Motor neuron (in vitro differentiated cells): ENCODE data around the gene CENPW. TPM values are rescaled to one million over a fixed set of nuclear protein-coding genes. Genes with fewer than 3 reads are reported as not detected.

Experiments used
- ATAC-seq, 8 experiments: fragments of 200-7000 bp; cut with Tn5 transposase; replicated peaks in 6 of 8; 2 replicates each; pipeline ENCODE4 v1.8.0; 2021; ENCODE audit warnings: mild to moderate bottlenecking in 8 of 8, moderate library complexity in 8 of 8
- H3K27ac ChIP-seq, 2 donors: fragments of 250-450 bp; sonication (Bioruptor Pico); 2 replicates each; pipeline ENCODE4 v1.9.0; 2021; ENCODE audit warnings: antibody characterized with exemption in 2 of 2, mild to moderate bottlenecking in 2 of 2, moderate library complexity in 1 of 2
- H3K4me1 ChIP-seq, 2 donors: fragments of 250-450 bp; sonication (Bioruptor Pico); replicated peaks in 1 of 2; 2 replicates each; pipeline ENCODE4 v1.6.1; 2021; ENCODE audit warnings: antibody characterized with exemption in 2 of 2, mild to moderate bottlenecking in 2 of 2, moderate library complexity in 1 of 2
- H3K4me3 ChIP-seq, 5 donors: fragments of 250-450 bp; sonication (Bioruptor Pico); 2 replicates each; pipeline ENCODE4 v1.9.0; 2021; ENCODE audit warnings: antibody characterized with exemption in 5 of 5, mild to moderate bottlenecking in 5 of 5, moderate library complexity in 4 of 5
- WGBS, 10 experiments: fragments of 450-650 bp; shearing (Covaris generic); methylation state at CpG; one replicate each; pipeline ENCODE4 v1.0.0; 2022; 5-methylcytosine and 5-hydroxymethylcytosine counted together
- in situ Hi-C, 9 experiments: fragments of 400-800 bp; cut with MboI; loops; one replicate each; pipeline ENCODE4 v1.15.0; 2021; ENCODE audit warnings: low sequenced_read_pairs in 9 of 9, low pct_unique_long_range_greater_than_20kb in 2 of 9; ENCODE audit not compliant: unreplicated experiment in 9 of 9
- total RNA-seq, 8 experiments: library from RNA; unstranded; fragments of 300-600 nt; gene quantifications; 2 replicates each; pipeline versions ENCODE4 v1.2.3 to v1.2.4, GENCODE V29; 2022

Gene CENPW
- total RNA-seq = 10 to 100 TPM in 3 of 8 experiments, 1 to 10 TPM in 5; 2.3 to 31.6 (median 4.4) TPM

DNA sequence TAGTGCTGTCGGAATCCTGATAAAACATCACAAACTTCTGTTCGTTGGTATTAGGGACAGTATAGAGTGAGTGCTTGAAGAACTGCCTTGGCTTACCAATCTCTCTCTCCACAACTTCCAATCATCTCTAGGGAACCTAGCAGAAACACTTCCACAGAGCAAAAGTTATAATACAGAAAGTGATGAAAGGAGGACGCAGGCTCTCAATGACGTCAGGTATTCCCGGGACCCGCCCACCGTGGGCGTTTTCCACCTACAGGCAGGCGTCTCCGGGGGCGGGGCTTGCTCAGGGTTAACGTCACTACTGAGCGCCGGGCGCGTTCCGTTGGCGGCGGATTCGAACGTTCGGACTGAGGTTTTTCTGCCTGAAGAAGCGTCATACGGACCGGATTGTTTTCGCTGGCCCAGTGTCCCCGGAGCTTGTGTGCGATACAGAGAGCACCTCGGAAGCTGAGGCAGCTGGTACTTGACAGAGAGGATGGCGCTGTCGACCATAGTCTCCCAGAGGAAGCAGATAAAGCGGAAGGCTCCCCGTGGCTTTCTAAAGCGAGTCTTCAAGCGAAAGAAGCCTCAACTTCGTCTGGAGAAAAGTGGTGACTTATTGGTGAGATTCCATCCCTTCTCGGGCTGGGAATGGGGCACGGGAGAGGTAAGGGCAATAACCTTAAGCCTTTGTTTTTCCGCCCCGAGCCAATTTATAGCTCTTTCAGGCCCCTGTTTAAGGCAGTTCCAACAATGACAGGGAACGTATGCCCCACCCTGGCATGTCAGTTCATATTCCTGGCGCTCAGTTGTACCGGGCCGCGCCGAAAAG, at the start of gene CENPW:
CENPW (plus strand) TSS at position 320 of the 814 bp plus-strand sequence; CDS start at position 479, 159 bp downstream.
- no peak within 1 kb of the TSS for H3K27ac ChIP-seq

DNA sequence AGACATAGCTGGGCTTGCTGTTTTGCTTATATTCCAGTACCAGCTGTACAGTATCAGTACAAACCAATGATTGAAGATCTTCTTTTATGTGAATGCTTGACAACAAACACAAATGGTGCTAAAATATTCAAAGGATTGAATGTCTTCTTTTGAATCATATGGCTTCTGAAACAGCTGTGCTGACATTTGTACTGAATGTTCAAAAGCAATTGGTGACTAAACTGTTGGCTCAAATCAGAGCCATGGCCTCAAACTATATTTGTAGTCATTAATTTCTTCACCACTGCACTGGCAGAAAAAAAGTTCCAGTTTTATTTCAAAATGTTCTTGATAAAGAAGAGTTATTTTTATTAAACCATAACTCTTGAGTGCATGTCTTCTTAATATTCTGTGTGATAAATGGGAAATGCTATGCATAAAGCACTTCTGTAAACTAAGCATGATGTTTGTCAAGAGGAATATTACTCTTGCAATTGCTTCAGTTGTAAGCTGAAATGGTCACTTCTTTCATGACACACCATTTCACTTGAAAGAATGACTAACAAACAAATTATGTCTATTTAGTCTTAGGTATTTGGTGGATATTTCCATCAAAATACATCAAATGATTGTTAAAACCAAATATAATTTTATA, 45.9 kb upstream of the CENPW start:
- no peak overlapping the region for H3K27ac ChIP-seq
- ATAC-seq = peak in 2 of 8 experiments; percentile 25 to 73
- H3K4me1 ChIP-seq = no peaks in the 10 kb centered on the region
- no peak overlapping the region for H3K4me3 ChIP-seq
- in situ Hi-C loops = no loop called here

More for the DNA sequence above, at the start of gene CENPW:
- in situ Hi-C loops = no loop called here
- peaks cover 0 to 7% of the 10 kb centered on the region in 2 donors for H3K4me1 ChIP-seq
- peak within 1 kb of the TSS; percentile 69 to 89 (median 74) for H3K4me3 ChIP-seq
- WGBS, 10 experiments = 2 to 39% (median 10%) methylated on average over 2 to 36 of the region's 46 CpGs
- ATAC-seq = peak; percentile 88 to 99 (median 97)

DNA sequence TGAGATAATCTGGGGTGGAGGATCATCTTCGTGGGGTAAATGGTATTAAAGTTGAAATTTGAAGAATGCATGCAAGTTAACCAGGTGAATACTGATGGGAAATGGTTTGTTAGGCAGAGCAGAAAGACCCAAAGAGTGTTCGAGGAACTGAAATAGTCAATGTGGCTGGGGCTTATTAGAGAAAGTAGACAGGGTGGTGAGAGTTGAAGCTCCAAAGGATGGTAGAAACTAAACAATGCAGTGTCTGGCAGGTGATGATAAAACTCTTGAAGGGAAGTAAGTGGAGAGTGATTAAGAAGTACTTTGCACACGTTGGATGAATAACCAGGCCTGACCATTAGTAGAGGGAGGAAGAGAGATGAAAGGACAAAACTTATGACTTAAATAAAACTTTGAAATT, 39.8 kb upstream of the CENPW start:
- Histone ChIP-seq H3K4me1 (no peaks in the 10 kb centered on the region), H3K27ac (no peak overlapping the region), H3K4me3 (no peak overlapping the region)
- WGBS, 10 experiments = 44 to 93% (median 62%) methylated on average over 2 to 3 of the region's 3 CpGs
- ATAC-seq = no peak
- in situ Hi-C loops = no loop called here

- ATAC-seq = peak in 2 of 8 experiments; percentile 25 to 37
- no peak overlapping the region for H3K27ac ChIP-seq
- H3K4me3 ChIP-seq = no peak overlapping the region
- in situ Hi-C loops = no loop called here
- no peaks in the 10 kb centered on the region for H3K4me1 ChIP-seq
These were observed 39.2 kb upstream of the CENPW start for GRCh38 chr6:126300735-126301134.

DNA sequence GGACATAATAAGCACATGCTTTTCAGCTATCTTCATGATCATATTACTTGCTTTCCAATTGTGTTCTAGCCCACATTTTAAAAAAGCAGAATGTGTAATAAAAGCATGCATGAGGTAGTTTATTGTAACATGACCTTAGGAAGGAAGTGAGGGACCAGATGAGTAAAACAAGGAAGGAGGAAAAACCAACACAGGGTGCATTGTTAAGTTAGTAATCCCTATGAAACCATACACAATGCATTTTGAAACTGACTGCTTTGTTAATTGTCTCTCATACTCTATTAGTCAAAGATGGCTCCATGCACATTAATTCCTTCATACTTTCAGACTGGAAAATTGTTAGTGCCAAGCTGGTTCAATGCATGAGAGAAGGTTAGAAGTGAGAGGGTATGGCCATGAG, 37.7 kb upstream of the CENPW start:
- in situ Hi-C loops = no loop called here
- ATAC-seq = no peak
- Histone ChIP-seq H3K27ac (no peak overlapping the region), H3K4me3 (no peak overlapping the region), H3K4me1 (no peaks in the 10 kb centered on the region)

- no peaks in the 10 kb centered on the region for H3K4me1 ChIP-seq
- H3K27ac ChIP-seq = no peak overlapping the region
- WGBS, 10 experiments = 0 to 100% (median 46%) methylated on average over 1 to 2 of the region's 2 CpGs; no CpG with 5 or more reads in 2 of the 10 experiments
- in situ Hi-C loops = no loop called here
- ATAC-seq = peak in 3 of 8 experiments; percentile 53 to 88 (median 80)
- H3K4me3 ChIP-seq = no peak overlapping the region
These were observed 32.1 kb upstream of the CENPW start for GRCh38 chr6:126307849-126308248.

- Histone ChIP-seq H3K27ac (no peak overlapping the region), H3K4me1 (no peaks in the 10 kb centered on the region), H3K4me3 (no peak overlapping the region)
- ATAC-seq = peak in 2 of 8 experiments; percentile 52 to 86
- in situ Hi-C loops = no loop called here
- 0 to 100% (median 85%) methylated on average over 1 to 3 of the region's 3 CpGs for WGBS, 10 experiments
These were observed 31.6 kb upstream of the CENPW start for GRCh38 chr6:126308362-126308761.

DNA sequence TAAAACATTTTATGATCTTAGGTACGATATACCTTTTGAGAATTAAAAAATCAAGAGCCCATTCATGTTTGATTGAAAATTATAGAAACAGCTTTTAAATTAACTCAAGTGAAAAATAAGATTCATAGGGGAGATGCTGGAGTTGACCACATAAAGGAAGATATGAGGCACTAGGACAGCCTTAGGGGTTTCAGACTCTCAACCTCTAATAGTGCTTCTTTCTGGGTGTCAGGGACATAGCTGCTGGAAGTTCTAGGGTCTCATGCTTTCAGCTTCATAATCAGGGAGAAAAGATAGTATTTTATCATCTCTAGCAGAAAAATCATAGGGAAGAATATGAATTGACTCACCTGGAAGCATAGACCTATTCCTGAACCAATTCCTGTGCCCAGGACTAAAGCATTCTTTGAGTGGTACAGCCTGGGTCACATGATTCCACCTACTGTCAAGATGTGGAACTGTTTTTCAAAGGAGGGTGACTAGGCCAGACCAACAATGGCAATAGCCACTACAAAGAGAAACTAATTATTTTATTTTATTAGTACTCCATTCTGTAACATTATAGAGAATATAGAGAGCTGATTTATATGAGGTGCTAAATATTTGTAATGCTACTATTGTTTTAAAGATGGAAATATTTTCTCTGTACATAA, 27.8 kb upstream of the CENPW start:
- WGBS, 10 experiments = 71 to 100% (median 100%) methylated on average over 1 of the region's 1 CpG; no CpG with 5 or more reads in 2 of the 10 experiments
- Histone ChIP-seq H3K4me1 (no peaks in the 10 kb centered on the region), H3K4me3 (no peak overlapping the region), H3K27ac (no peak overlapping the region)
- in situ Hi-C loops = no loop called here
- ATAC-seq = peak in 2 of 8 experiments; percentile 34 to 49

GRCh38 chr6:126313941-126314340, 26.0 kb upstream of the CENPW start:
- H3K4me3 ChIP-seq = no peak overlapping the region
- H3K4me1 ChIP-seq = no peaks in the 10 kb centered on the region
- no peak overlapping the region for H3K27ac ChIP-seq
- ATAC-seq = no peak
- WGBS, 10 experiments = 54 to 100% (median 84%) methylated on average over 1 of the region's 1 CpG; no CpG with 5 or more reads in 2 of the 10 experiments
- in situ Hi-C loops = no loop called here

GRCh38 chr6:126318797-126319196, 21.1 kb upstream of the CENPW start:
- no peak for ATAC-seq
- Histone ChIP-seq H3K4me3 (no peak overlapping the region), H3K27ac (no peak overlapping the region), H3K4me1 (no peaks in the 10 kb centered on the region)
- in situ Hi-C loops = no loop called here
- 42 to 100% (median 87%) methylated on average over 1 of the region's 1 CpG for WGBS, 10 experiments

- ATAC-seq = no peak
These were observed 6.2 kb upstream of the CENPW start for GRCh38 chr6:126333729-126334128.

GRCh38 chr6:126335210-126335609, 4.7 kb upstream of the CENPW start:
- WGBS, 10 experiments = 20 to 100% (median 61%) methylated on average over 1 to 3 of the region's 3 CpGs; no CpG with 5 or more reads in 1 of the 10 experiments
- Histone ChIP-seq H3K4me1 (no peaks in the 10 kb centered on the region), H3K4me3 (no peak overlapping the region), H3K27ac (no peak overlapping the region)
- ATAC-seq = no peak
- in situ Hi-C loops = no loop called here

More at GRCh38 chr6:126333729-126334128, 6.2 kb upstream of the CENPW start:
- Histone ChIP-seq H3K27ac (no peak overlapping the region), H3K4me3 (no peak overlapping the region), H3K4me1 (no peaks in the 10 kb centered on the region)
- 64 to 100% (median 91%) methylated on average over 1 to 2 of the region's 2 CpGs; no CpG with 5 or more reads in 1 of the 10 experiments for WGBS, 10 experiments
- in situ Hi-C loops = no loop called here

GRCh38 chr6:126337323-126337722, 2.6 kb upstream of the CENPW start:
- WGBS, 10 experiments = 11 to 100% (median 83%) methylated on average over 3 of the region's 3 CpGs; no CpG with 5 or more reads in 3 of the 10 experiments
- peaks cover 0 to 7% of the 10 kb centered on the region in 2 donors for H3K4me1 ChIP-seq
- ATAC-seq = peak in 2 of 8 experiments; percentile 47 to 58
- in situ Hi-C loops = no loop called here
- no peak overlapping the region for H3K27ac ChIP-seq
- H3K4me3 ChIP-seq = no peak overlapping the region
